ENCODE data around the gene SSPN. TPM values are rescaled to one million over a fixed set of nuclear protein-coding genes. Genes with fewer than 3 reads are reported as not detected.

Gene SSPN
- total RNA-seq, 1 experiment from 2014 or later, result not detected

- no peak for DNase-seq
- H3K27me3 ChIP-seq (ENCODE audit: low read length), result no peaks in the 10 kb centered on the region
Measured at GRCh38 chr12:26247873-26248272, 52.5 kb downstream of the SSPN start.

GRCh38 chr12:26250801-26251200, 55.4 kb downstream of the SSPN start:
- no peaks in the 10 kb centered on the region for H4K20me1 ChIP-seq (ENCODE audit: insufficient read depth, low read depth, low read length)

More at GRCh38 chr12:26247873-26248272, 52.5 kb downstream of the SSPN start:
- Histone ChIP-seq H3K79me2 (ENCODE audit: low read length) (no peaks in the 10 kb centered on the region), H3K36me3 (ENCODE audit: insufficient read depth, low read length) (no peaks in the 10 kb centered on the region), H3K4me2 (ENCODE audit: low read depth, low read length, poor library complexity, severe bottlenecking) (no peak overlapping the region), H3K9me3 (ENCODE audit: low read length) (no peaks in the 10 kb centered on the region), H3K4me3 (ENCODE audit: low read length) (no peak overlapping the region), H3K9ac (ENCODE audit: low read length) (no peak overlapping the region), H3K9me2 (replicated peaks; ENCODE audit: insufficient read depth, low read length) (no peaks in the 10 kb centered on the region), H3K4me1 (ENCODE audit: low read length) (no peaks in the 10 kb centered on the region), H3K27ac (ENCODE audit: low read length) (no peak overlapping the region), H2AFZ (ENCODE audit: low read length) (no peak overlapping the region), H4K20me1 (ENCODE audit: insufficient read depth, low read depth, low read length) (no peaks in the 10 kb centered on the region)

DNA sequence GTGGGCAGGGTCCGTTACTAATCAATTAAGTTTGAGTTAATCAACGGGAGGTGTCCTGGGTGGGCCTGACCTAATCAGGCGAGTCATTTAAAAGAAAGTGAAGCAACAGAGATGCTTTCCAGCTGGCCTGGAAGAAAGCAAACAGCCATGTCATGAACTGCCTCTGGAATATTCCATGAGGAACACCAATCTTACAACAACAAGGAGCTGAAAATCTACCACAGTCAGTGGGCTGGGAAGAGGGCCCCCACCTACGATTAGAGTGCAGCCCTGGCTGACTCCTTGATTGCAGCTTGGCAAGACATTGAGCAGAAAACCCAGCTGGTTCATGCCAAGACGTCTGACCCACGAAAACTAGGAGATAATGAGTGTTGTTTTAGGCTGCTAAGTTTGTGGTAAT, 56.2 kb downstream of the SSPN start:
- no peak for DNase-seq
- Histone ChIP-seq H3K27me3 (ENCODE audit: low read length) (no peaks in the 10 kb centered on the region), H4K20me1 (ENCODE audit: insufficient read depth, low read depth, low read length) (no peaks in the 10 kb centered on the region), H3K4me1 (ENCODE audit: low read length) (no peaks in the 10 kb centered on the region), H3K9me3 (ENCODE audit: low read length) (no peaks in the 10 kb centered on the region), H3K4me3 (ENCODE audit: low read length) (no peak overlapping the region), H3K9ac (ENCODE audit: low read length) (no peak overlapping the region), H3K4me2 (ENCODE audit: low read depth, low read length, poor library complexity, severe bottlenecking) (no peak overlapping the region), H3K9me2 (replicated peaks; ENCODE audit: insufficient read depth, low read length) (no peaks in the 10 kb centered on the region), H3K27ac (ENCODE audit: low read length) (no peak overlapping the region), H3K36me3 (ENCODE audit: insufficient read depth, low read length) (no peaks in the 10 kb centered on the region), H2AFZ (ENCODE audit: low read length) (no peak overlapping the region), H3K79me2 (ENCODE audit: low read length) (no peaks in the 10 kb centered on the region)

More at GRCh38 chr12:26250801-26251200, 55.4 kb downstream of the SSPN start:
- Histone ChIP-seq H3K27ac (ENCODE audit: low read length) (no peak overlapping the region), H3K27me3 (ENCODE audit: low read length) (no peaks in the 10 kb centered on the region), H2AFZ (ENCODE audit: low read length) (no peak overlapping the region), H3K4me2 (ENCODE audit: low read depth, low read length, poor library complexity, severe bottlenecking) (no peak overlapping the region), H3K9me3 (ENCODE audit: low read length) (no peaks in the 10 kb centered on the region), H3K9ac (ENCODE audit: low read length) (no peak overlapping the region), H3K4me3 (ENCODE audit: low read length) (no peak overlapping the region), H3K9me2 (replicated peaks; ENCODE audit: insufficient read depth, low read length) (no peaks in the 10 kb centered on the region), H3K36me3 (ENCODE audit: insufficient read depth, low read length) (no peaks in the 10 kb centered on the region), H3K79me2 (ENCODE audit: low read length) (no peaks in the 10 kb centered on the region), H3K4me1 (ENCODE audit: low read length) (no peaks in the 10 kb centered on the region)
- DNase-seq, result no peak

GRCh38 chr12:26252946-26253345, 57.6 kb downstream of the SSPN start:
- H3K27ac ChIP-seq (ENCODE audit: low read length), result no peak overlapping the region
- H2AFZ ChIP-seq (ENCODE audit: low read length), result no peak overlapping the region
- no peak overlapping the region for H3K4me3 ChIP-seq (ENCODE audit: low read length)
- H3K79me2 ChIP-seq (ENCODE audit: low read length), result no peaks in the 10 kb centered on the region
- no peaks in the 10 kb centered on the region for H3K9me3 ChIP-seq (ENCODE audit: low read length)
- H4K20me1 ChIP-seq (ENCODE audit: insufficient read depth, low read depth, low read length), result no peaks in the 10 kb centered on the region
- no peak for DNase-seq
- no peaks in the 10 kb centered on the region for H3K9me2 ChIP-seq (replicated peaks; ENCODE audit: insufficient read depth, low read length)
- H3K4me1 ChIP-seq (ENCODE audit: low read length), result no peaks in the 10 kb centered on the region
- no peaks in the 10 kb centered on the region for H3K36me3 ChIP-seq (ENCODE audit: insufficient read depth, low read length)
- H3K9ac ChIP-seq (ENCODE audit: low read length), result no peak overlapping the region
- H3K27me3 ChIP-seq (ENCODE audit: low read length), result no peaks in the 10 kb centered on the region
- no peak overlapping the region for H3K4me2 ChIP-seq (ENCODE audit: low read depth, low read length, poor library complexity, severe bottlenecking)

- no peak overlapping the region for H3K4me3 ChIP-seq (ENCODE audit: low read length)
- H3K4me2 ChIP-seq (ENCODE audit: low read depth, low read length, poor library complexity, severe bottlenecking), result no peak overlapping the region
Measured at GRCh38 chr12:26255893-26256645, 60.7 kb downstream of the SSPN start.

DNA sequence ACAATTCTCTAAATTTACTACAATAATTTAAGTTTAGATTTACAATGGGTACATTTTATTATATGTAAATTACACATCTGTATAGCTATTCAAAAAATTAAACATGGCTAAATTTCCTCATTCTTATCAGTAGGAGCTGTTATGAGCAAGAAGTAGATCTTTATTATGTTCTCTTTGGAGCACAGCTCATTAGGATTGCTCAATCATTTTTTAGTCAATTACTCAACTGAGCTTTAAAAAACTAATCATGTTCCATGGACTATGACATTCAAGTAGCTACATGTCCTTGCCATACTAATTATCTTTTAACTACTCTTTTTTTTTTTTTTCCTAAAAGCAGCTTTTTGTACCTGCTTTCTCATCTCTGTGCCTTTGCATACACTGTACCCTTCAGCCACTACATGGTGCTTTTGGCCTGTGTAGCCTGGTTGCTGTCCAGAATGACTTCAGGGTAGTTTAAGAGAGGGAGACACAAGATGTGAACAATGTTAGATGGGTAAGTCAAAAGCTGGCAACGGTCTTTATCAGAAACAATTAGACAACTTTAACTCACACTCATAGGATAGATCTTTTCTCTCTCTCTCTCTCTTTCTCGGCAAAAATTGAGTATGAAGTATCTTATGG, 69.0 kb downstream of the SSPN start:
- Histone ChIP-seq H3K79me2 (ENCODE audit: low read length) (no peaks in the 10 kb centered on the region), H3K36me3 (ENCODE audit: insufficient read depth, low read length) (no peaks in the 10 kb centered on the region)

More at GRCh38 chr12:26255893-26256645, 60.7 kb downstream of the SSPN start:
- Histone ChIP-seq H3K9ac (ENCODE audit: low read length) (no peak overlapping the region), H3K27me3 (ENCODE audit: low read length) (no peaks in the 10 kb centered on the region), H3K27ac (ENCODE audit: low read length) (no peak overlapping the region), H3K79me2 (ENCODE audit: low read length) (no peaks in the 10 kb centered on the region), H3K9me3 (ENCODE audit: low read length) (no peaks in the 10 kb centered on the region), H2AFZ (ENCODE audit: low read length) (no peak overlapping the region), H4K20me1 (ENCODE audit: insufficient read depth, low read depth, low read length) (no peaks in the 10 kb centered on the region), H3K36me3 (ENCODE audit: insufficient read depth, low read length) (no peaks in the 10 kb centered on the region), H3K4me1 (ENCODE audit: low read length) (peaks cover 7% of the 10 kb centered on the region), H3K9me2 (replicated peaks; ENCODE audit: insufficient read depth, low read length) (no peaks in the 10 kb centered on the region)
- no peak for DNase-seq

DNA sequence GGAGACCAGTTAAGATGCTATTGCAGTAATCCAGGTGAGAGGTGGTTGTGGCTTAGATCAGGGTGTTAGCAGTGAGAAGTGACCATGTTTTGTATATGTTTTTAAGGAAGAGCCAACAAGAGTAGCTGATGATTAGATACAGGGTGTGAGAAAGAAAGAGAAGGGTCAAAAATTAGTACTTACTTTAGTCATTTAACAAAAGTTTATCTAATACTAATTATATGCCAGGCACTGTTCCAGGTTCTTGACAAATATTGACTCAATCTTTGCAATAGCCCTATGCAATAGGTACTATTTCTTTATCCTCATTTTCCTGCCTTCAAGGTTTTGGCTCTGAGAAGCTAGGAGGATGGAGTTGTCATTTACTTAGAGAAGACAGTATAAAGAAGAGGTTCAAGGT, 70.2 kb downstream of the SSPN start:
- H3K4me3 ChIP-seq (ENCODE audit: low read length), result no peak overlapping the region

More for the DNA sequence above, 69.0 kb downstream of the SSPN start:
- H3K9me3 ChIP-seq (ENCODE audit: low read length), result no peaks in the 10 kb centered on the region
- no peak overlapping the region for H3K4me3 ChIP-seq (ENCODE audit: low read length)
- DNase-seq, result no peak
- no peak overlapping the region for H3K27ac ChIP-seq (ENCODE audit: low read length)
- no peaks in the 10 kb centered on the region for H3K9me2 ChIP-seq (replicated peaks; ENCODE audit: insufficient read depth, low read length)
- no peaks in the 10 kb centered on the region for H4K20me1 ChIP-seq (ENCODE audit: insufficient read depth, low read depth, low read length)
- H3K9ac ChIP-seq (ENCODE audit: low read length), result no peak overlapping the region
- H3K27me3 ChIP-seq (ENCODE audit: low read length), result no peaks in the 10 kb centered on the region
- no peak overlapping the region for H3K4me2 ChIP-seq (ENCODE audit: low read depth, low read length, poor library complexity, severe bottlenecking)
- no peak overlapping the region for H2AFZ ChIP-seq (ENCODE audit: low read length)
- peaks cover 7% of the 10 kb centered on the region for H3K4me1 ChIP-seq (ENCODE audit: low read length)

GRCh38 chr12:26266881-26267280, 71.5 kb downstream of the SSPN start:
- no peak overlapping the region for H3K4me3 ChIP-seq (ENCODE audit: low read length)
- H3K27me3 ChIP-seq (ENCODE audit: low read length), result no peaks in the 10 kb centered on the region
- no peak overlapping the region for H2AFZ ChIP-seq (ENCODE audit: low read length)
- no peaks in the 10 kb centered on the region for H3K4me1 ChIP-seq (ENCODE audit: low read length)
- no peaks in the 10 kb centered on the region for H3K36me3 ChIP-seq (ENCODE audit: insufficient read depth, low read length)
- no peak overlapping the region for H3K9ac ChIP-seq (ENCODE audit: low read length)
- no peaks in the 10 kb centered on the region for H3K79me2 ChIP-seq (ENCODE audit: low read length)
- no peak for DNase-seq
- no peaks in the 10 kb centered on the region for H3K9me3 ChIP-seq (ENCODE audit: low read length)
- no peak overlapping the region for H3K27ac ChIP-seq (ENCODE audit: low read length)
- no peaks in the 10 kb centered on the region for H4K20me1 ChIP-seq (ENCODE audit: insufficient read depth, low read depth, low read length)
- H3K9me2 ChIP-seq (replicated peaks; ENCODE audit: insufficient read depth, low read length), result no peaks in the 10 kb centered on the region
- no peak overlapping the region for H3K4me2 ChIP-seq (ENCODE audit: low read depth, low read length, poor library complexity, severe bottlenecking)

More for the DNA sequence above, 70.2 kb downstream of the SSPN start:
- Histone ChIP-seq H3K9me2 (replicated peaks; ENCODE audit: insufficient read depth, low read length) (no peaks in the 10 kb centered on the region), H3K4me1 (ENCODE audit: low read length) (peaks cover 2% of the 10 kb centered on the region), H3K9me3 (ENCODE audit: low read length) (no peaks in the 10 kb centered on the region), H2AFZ (ENCODE audit: low read length) (no peak overlapping the region), H3K79me2 (ENCODE audit: low read length) (no peaks in the 10 kb centered on the region), H3K4me2 (ENCODE audit: low read depth, low read length, poor library complexity, severe bottlenecking) (no peak overlapping the region), H3K27ac (ENCODE audit: low read length) (no peak overlapping the region), H3K27me3 (ENCODE audit: low read length) (no peaks in the 10 kb centered on the region), H3K9ac (ENCODE audit: low read length) (no peak overlapping the region), H3K36me3 (ENCODE audit: insufficient read depth, low read length) (no peaks in the 10 kb centered on the region), H4K20me1 (ENCODE audit: insufficient read depth, low read depth, low read length) (no peaks in the 10 kb centered on the region)
- no peak for DNase-seq

All from Karpas-422 (cell line).